SK-N-SH (cell line): ENCODE data around the gene GABRG3. TPM values are rescaled to one million over a fixed set of nuclear protein-coding genes. Genes with fewer than 3 reads are reported as not detected.

Experiments
- CTCF ChIA-PET: fragments of 300-600, 350-600 bp; formaldehyde crosslinking; extraction: SDS; loops from one replicate; lab custom pipeline; 2021; lab: Yijun Ruan, JAX
- POLR2A ChIA-PET: fragments of 350-600 bp; sonication (Branson Sonifier 250); formaldehyde crosslinking; extraction: SDS; loops from one replicate; lab custom pipeline; 2020; ENCODE audit warnings: antibody characterized with exemption, inconsistent platforms; lab: Yijun Ruan, JAX
- DNase-seq: peaks from one replicate; pipeline ENCODE4 v3.0.0; 2012
- H2AFZ ChIP-seq: fragments of 200-600 bp; sonication (generic); 2 replicates; pipeline ENCODE4 v1.8.1; 2016; ENCODE audit warnings: antibody characterized with exemption, mild to moderate bottlenecking, low read depth
- H3F3A ChIP-seq: fragments of 200-600 bp; sonication (generic); replicated peaks from 2 replicates; pipeline ENCODE3; 2016; ENCODE audit warnings: antibody characterized with exemption, mild to moderate bottlenecking; ENCODE audit not compliant: insufficient read depth
- H3K27ac ChIP-seq, 2 experiments: fragments of 200-500 bp in 1 of 2; fragments of 200-600 bp in 1 of 2; sonication (Bioruptor generic) in 1 of 2; sonication (generic), shearing (Covaris generic) in 1 of 2; 2 replicates each; pipeline versions ENCODE4 v1.5.1 to v1.6.1; 2014 to 2016; ENCODE audit warnings: low read depth in 2 of 2, inconsistent platforms in 1 of 2, low read length in 1 of 2, mild to moderate bottlenecking in 1 of 2, mixed read lengths in 1 of 2
- H3K27me3 ChIP-seq: fragments of 200-600 bp; sonication (generic), shearing (Covaris generic); 2 replicates; pipeline ENCODE4 v1.6.1; 2016; ENCODE audit warnings: mixed run types; ENCODE audit not compliant: insufficient read depth
- H3K36me3 ChIP-seq, 2 experiments: fragments of 200-500 bp in 1 of 2; fragments of 200-600 bp in 1 of 2; sonication (Bioruptor generic) in 1 of 2; sonication (generic) in 1 of 2; replicated peaks in 1 of 2; 2 replicates each; pipeline versions ENCODE3 to v1.5.1; 2014 to 2016; ENCODE audit warnings: low read length in 1 of 2, mild to moderate bottlenecking in 1 of 2; ENCODE audit not compliant: insufficient read depth in 2 of 2, control insufficient read depth in 1 of 2
- H3K4me1 ChIP-seq, 2 experiments: fragments of 200-500 bp in 1 of 2; fragments of 200-600 bp in 1 of 2; sonication (Bioruptor generic) in 1 of 2; sonication (generic), shearing (Covaris generic) in 1 of 2; 2 replicates each; pipeline versions ENCODE4 v1.5.1 to v1.6.1; 2014 to 2016; ENCODE audit warnings: low read depth in 1 of 2, low read length in 1 of 2, mixed run types in 1 of 2; ENCODE audit not compliant: insufficient read depth in 2 of 2, control insufficient read depth in 1 of 2
- H3K4me2 ChIP-seq: fragments of 200-600 bp; sonication (generic), shearing (Covaris generic); 2 replicates; pipeline ENCODE4 v1.6.1; 2017; ENCODE audit warnings: mixed run types
- H3K4me3 ChIP-seq, 2 experiments: fragments of 200-500 bp in 1 of 2; fragments of 200-600 bp in 1 of 2; sonication (Bioruptor generic) in 1 of 2; sonication (generic), shearing (Covaris generic) in 1 of 2; 2 replicates each; pipeline versions ENCODE4 v1.5.1 to v1.8.1; 2014 to 2016; ENCODE audit warnings: low read depth in 2 of 2, inconsistent platforms in 1 of 2, low read length in 1 of 2, mild to moderate bottlenecking in 1 of 2, mixed read lengths in 1 of 2, moderate library complexity in 1 of 2
- H3K79me2 ChIP-seq: fragments of 200-600 bp; sonication (generic); 2 replicates; pipeline ENCODE4 v1.8.1; 2017; ENCODE audit warnings: mild to moderate bottlenecking; ENCODE audit not compliant: insufficient read depth
- H3K9ac ChIP-seq: fragments of 200-600 bp; sonication (generic); 2 replicates; pipeline ENCODE4 v1.6.1; 2017; ENCODE audit warnings: mixed run types
- H3K9me2 ChIP-seq: fragments of 200-600 bp; sonication (generic); 2 replicates; pipeline ENCODE4 v1.6.1; 2017; ENCODE audit warnings: mixed run types
- H3K9me3 ChIP-seq: fragments of 200-600 bp; sonication (generic); 2 replicates; pipeline ENCODE4 v1.6.1; 2017; ENCODE audit warnings: mixed run types, mild to moderate bottlenecking, moderate library complexity
- H4K20me1 ChIP-seq: fragments of 200-600 bp; sonication (generic); 2 replicates; pipeline ENCODE4 v1.6.1; 2017; ENCODE audit warnings: mild to moderate bottlenecking, mixed run types; ENCODE audit not compliant: insufficient read depth
- CHD2 ChIP-seq: fragments of 150-350 bp; IDR thresholded peaks from 2 replicates; pipeline ENCODE4 v1.6.1; 2018; ENCODE audit warnings: low read length; ENCODE audit not compliant: partially characterized antibody
- EP300 ChIP-seq, 2 experiments: IDR thresholded peaks; 2 replicates each; pipeline versions ENCODE4 v1.4.0 to v1.6.1; 2012; ENCODE audit warnings: borderline replicate concordance in 1 of 2, low read depth in 1 of 2, low read length in 1 of 2
- EZH2phosphoT487 ChIP-seq: fragments of 200-600 bp; sonication (generic); IDR thresholded peaks from 2 replicates; pipeline ENCODE4 v1.6.1; 2017; ENCODE audit warnings: low read depth, mixed run types, mild to moderate bottlenecking, antibody characterized with exemption, moderate library complexity, borderline replicate concordance
- GABPA ChIP-seq: IDR thresholded peaks from 2 replicates; pipeline ENCODE4 v1.4.0; 2012; ENCODE audit warnings: low read depth, mild to moderate bottlenecking
- JUND ChIP-seq: IDR thresholded peaks from 2 replicates; pipeline ENCODE4 v1.4.0; 2012
- NFIC ChIP-seq: IDR thresholded peaks from 2 replicates; pipeline ENCODE4 v1.4.0; 2012; ENCODE audit warnings: borderline replicate concordance
- RCOR1 ChIP-seq: fragments of 150-350 bp; IDR thresholded peaks from 2 replicates; pipeline ENCODE4 v1.6.1; 2017; ENCODE audit warnings: antibody characterized with exemption, low read length
- RFX5 ChIP-seq: IDR thresholded peaks from 2 replicates; pipeline ENCODE4 v1.6.1; 2012; ENCODE audit warnings: mild to moderate bottlenecking, improper control_type of control experiment, low read length
- RXRA ChIP-seq: IDR thresholded peaks from 2 replicates; pipeline ENCODE4 v1.4.0; 2012; ENCODE audit warnings: low read depth, mild to moderate bottlenecking, borderline replicate concordance
- WGBS: methylation state at CpG from one replicate; pipeline ENCODE4 v1.1.6; 2017; ENCODE audit warnings: low lambda C conversion rate; 5-methylcytosine and 5-hydroxymethylcytosine counted together
- polyA plus RNA-seq, 3 experiments: library from polyadenylated mRNA; depleted of rRNA; stranded (reverse); fragments of >200 nt; gene quantifications; 2 replicates each; pipeline ENCODE4 v1.2.3, GENCODE V29; 2012
- TF ChIP-seq, protein P1 (sequence below): IDR thresholded peaks from 2 replicates; pipeline ENCODE4; 2012
- TF ChIP-seq, protein P2 (sequence below): fragments of 200-600 bp; sonication (generic); IDR thresholded peaks from 2 replicates; pipeline ENCODE4 v1.6.1; 2017; ENCODE audit warnings: antibody characterized with exemption, mild to moderate bottlenecking, moderate library complexity

The GABRG3 gene
- polyA plus RNA-seq, 1 of the 3 experiments (the other 2 are of a cell fraction): not detected

DNA sequence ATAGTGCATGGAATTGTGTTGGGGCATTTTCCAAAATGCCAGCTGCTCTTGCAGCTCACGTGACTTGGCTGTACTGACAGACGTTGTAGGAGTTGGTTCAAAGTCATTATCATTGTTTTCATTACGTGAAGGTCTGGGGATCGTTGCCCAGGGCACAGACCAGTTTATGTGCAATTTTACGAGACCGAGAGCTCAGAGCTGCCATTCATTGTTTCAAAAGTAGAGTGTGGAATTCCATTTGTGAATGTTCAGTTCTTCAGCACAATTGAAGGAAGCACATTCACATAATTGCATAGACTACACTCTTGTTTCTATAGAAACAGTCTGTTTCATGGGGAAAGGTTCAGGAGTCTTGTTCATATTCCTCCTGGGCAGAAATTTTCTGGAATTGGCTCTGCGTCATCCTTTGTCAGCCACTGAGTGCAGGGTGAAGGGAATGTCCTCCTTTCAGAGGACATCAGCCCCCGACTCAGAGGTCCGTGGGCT is 54.5 kb downstream of the GABRG3 start:
- WGBS: 27% methylated on average over 9 of the region's 9 CpGs
- no peak overlapping the region for H3K9ac ChIP-seq
- no peaks in the 10 kb centered on the region for H3F3A ChIP-seq
- H3K4me2 ChIP-seq: no peak overlapping the region
- no peaks in the 10 kb centered on the region for H3K27me3 ChIP-seq
- POLR2A ChIA-PET: no interaction called here
- no peaks in the 10 kb centered on the region for H3K79me2 ChIP-seq
- no peak overlapping the region for H3K4me3 ChIP-seq
- no peaks in the 10 kb centered on the region for H3K9me2 ChIP-seq
- TF ChIP-seq RCOR1 (no peak), RFX5 (no peak), JUND (no peak), GABPA (no peak), RXRA (no peak), EP300 (IDR thresholded peaks at IDR 0.05; ENCODE audit: borderline replicate concordance in 1 of 2, low read depth in 1 of 2, low read length in 1 of 2) (no peak)
- TF ChIP-seq, protein P1, sequence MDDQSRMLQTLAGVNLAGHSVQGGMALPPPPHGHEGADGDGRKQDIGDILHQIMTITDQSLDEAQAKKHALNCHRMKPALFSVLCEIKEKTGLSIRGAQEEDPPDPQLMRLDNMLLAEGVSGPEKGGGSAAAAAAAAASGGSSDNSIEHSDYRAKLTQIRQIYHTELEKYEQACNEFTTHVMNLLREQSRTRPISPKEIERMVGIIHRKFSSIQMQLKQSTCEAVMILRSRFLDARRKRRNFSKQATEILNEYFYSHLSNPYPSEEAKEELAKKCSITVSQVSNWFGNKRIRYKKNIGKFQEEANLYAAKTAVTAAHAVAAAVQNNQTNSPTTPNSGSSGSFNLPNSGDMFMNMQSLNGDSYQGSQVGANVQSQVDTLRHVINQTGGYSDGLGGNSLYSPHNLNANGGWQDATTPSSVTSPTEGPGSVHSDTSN: no peak
- TF ChIP-seq, protein P2, sequence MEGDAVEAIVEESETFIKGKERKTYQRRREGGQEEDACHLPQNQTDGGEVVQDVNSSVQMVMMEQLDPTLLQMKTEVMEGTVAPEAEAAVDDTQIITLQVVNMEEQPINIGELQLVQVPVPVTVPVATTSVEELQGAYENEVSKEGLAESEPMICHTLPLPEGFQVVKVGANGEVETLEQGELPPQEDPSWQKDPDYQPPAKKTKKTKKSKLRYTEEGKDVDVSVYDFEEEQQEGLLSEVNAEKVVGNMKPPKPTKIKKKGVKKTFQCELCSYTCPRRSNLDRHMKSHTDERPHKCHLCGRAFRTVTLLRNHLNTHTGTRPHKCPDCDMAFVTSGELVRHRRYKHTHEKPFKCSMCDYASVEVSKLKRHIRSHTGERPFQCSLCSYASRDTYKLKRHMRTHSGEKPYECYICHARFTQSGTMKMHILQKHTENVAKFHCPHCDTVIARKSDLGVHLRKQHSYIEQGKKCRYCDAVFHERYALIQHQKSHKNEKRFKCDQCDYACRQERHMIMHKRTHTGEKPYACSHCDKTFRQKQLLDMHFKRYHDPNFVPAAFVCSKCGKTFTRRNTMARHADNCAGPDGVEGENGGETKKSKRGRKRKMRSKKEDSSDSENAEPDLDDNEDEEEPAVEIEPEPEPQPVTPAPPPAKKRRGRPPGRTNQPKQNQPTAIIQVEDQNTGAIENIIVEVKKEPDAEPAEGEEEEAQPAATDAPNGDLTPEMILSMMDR: no peak
- TF ChIP-seq, all 33 proteins: peak for 0
- no peak for DNase-seq
- Histone ChIP-seq H2AFZ (no peak overlapping the region), H3K27ac (no peak overlapping the region), H3K9me3 (no peaks in the 10 kb centered on the region), H4K20me1 (no peaks in the 10 kb centered on the region), H3K36me3 (no peaks in the 10 kb centered on the region), H3K4me1 (peaks cover 0 to 7% of the 10 kb centered on the region in 2 experiments; a peak in 1 of 4 replicates)
- CTCF ChIA-PET: interaction anchor here (0.6 to 3.0 kb wide), 7 partner anchors 9 to 964 kb away, joined by 3 to 13 read pairs (median 3); no protein-coding TSS in a partner anchor

DNA sequence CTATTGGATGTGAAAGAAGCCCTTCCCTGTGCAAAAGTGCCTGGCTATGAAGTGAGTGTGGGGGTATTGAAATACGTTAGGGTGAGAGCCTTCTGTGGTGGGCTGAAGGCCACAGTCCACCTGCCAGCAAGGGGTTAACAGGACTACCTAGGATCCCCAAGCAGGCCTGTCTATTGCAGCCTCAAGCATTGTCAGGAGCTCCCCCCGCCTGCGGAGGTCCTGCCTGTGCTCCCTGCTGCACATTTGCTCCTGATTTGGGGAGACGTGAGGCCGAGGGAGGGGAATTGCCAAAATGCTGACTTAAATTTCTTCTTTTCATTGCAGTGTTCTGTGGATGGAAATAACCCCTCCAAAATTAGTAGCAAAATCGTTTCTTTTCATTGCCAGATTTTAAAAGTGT is 56.2 kb downstream of the GABRG3 start:
- Histone ChIP-seq H2AFZ (no peak overlapping the region), H3K4me2 (no peak overlapping the region), H3K9me2 (no peaks in the 10 kb centered on the region), H3K9ac (no peak overlapping the region), H3K4me1 (peaks cover 0 to 7% of the 10 kb centered on the region in 2 experiments; a peak in 1 of 4 replicates), H3K27ac (no peak overlapping the region), H3K4me3 (no peak overlapping the region), H3F3A (no peaks in the 10 kb centered on the region), H3K27me3 (no peaks in the 10 kb centered on the region), H3K79me2 (no peaks in the 10 kb centered on the region), H3K9me3 (no peaks in the 10 kb centered on the region), H3K36me3 (no peaks in the 10 kb centered on the region), H4K20me1 (no peaks in the 10 kb centered on the region)
- CTCF ChIA-PET: interaction anchor here (0.9 to 3.0 kb wide), 3 partner anchors 9 to 136 kb away, joined by 4 to 13 read pairs (median 7); no protein-coding TSS in a partner anchor
- 39% methylated on average over 6 of the region's 6 CpGs for WGBS
- TF ChIP-seq, protein P2: no peak
- TF ChIP-seq CHD2: no peak
- no peak for TF ChIP-seq GABPA
- TF ChIP-seq NFIC: no peak
- no peak for TF ChIP-seq EZH2phosphoT487
- no peak for DNase-seq
- POLR2A ChIA-PET: no interaction called here
